Fibroblast of the aortic adventitia (primary cell): ENCODE data around the gene BCAS2. TPM values are rescaled to one million over a fixed set of nuclear protein-coding genes. Genes with fewer than 3 reads are reported as not detected.

ENCODE experiments used
- DNase-seq: peaks from one replicate; pipeline ENCODE4 v3.0.0-alpha.2; 2010; ENCODE audit warnings: low read depth
- H3K4me3 ChIP-seq: 2 replicates; pipeline ENCODE4 v1.5.1; 2011; ENCODE audit warnings: low read depth, mild to moderate bottlenecking, control low read depth, low read length, moderate library complexity
- CTCF ChIP-seq: IDR thresholded peaks from 2 replicates; pipeline ENCODE4 v1.5.1; 2011; ENCODE audit warnings: mild to moderate bottlenecking, low read length, control low read depth, inconsistent platforms; ENCODE audit not compliant: insufficient read depth
- total RNA-seq: library from RNA; depleted of rRNA; stranded (reverse); fragments of >200 nt; gene quantifications from 2 replicates; pipeline ENCODE4 v1.2.3, GENCODE V29; 2012; ENCODE audit warnings: low replicate concordance

BCAS2 gene
- total RNA-seq, 1 donor: 52.5 TPM

- DNase-seq: no peak
- TF ChIP-seq CTCF: no peak
- H3K4me3 ChIP-seq: no peak overlapping the region
These were observed 28.4 kb upstream of the BCAS2 start for GRCh38 chr1:114609826-114610225.

GRCh38 chr1:114609026-114609425 lies 27.6 kb upstream of the BCAS2 start:
- DNase-seq: no peak
- no peak for TF ChIP-seq CTCF
- H3K4me3 ChIP-seq: no peak overlapping the region

- H3K4me3 ChIP-seq: no peak overlapping the region
- no peak for TF ChIP-seq CTCF
- peak; percentile 27 for DNase-seq
These were observed 25.8 kb upstream of the BCAS2 start for GRCh38 chr1:114607223-114607622.

GRCh38 chr1:114597949-114598348 lies 16.5 kb upstream of the BCAS2 start:
- no peak for TF ChIP-seq CTCF
- H3K4me3 ChIP-seq: no peak overlapping the region
- peak; percentile 35 for DNase-seq

- DNase-seq: no peak
- no peak overlapping the region for H3K4me3 ChIP-seq
- TF ChIP-seq CTCF: no peak
These were observed 14.2 kb upstream of the BCAS2 start for GRCh38 chr1:114595602-114596001.

- DNase-seq: no peak
- H3K4me3 ChIP-seq: no peak overlapping the region
- TF ChIP-seq CTCF: no peak
These were observed 12.6 kb upstream of the BCAS2 start for GRCh38 chr1:114594046-114594445.

- no peak overlapping the region for H3K4me3 ChIP-seq
- DNase-seq: no peak
- no peak for TF ChIP-seq CTCF
These were observed 7.7 kb upstream of the BCAS2 start for GRCh38 chr1:114589122-114589521.
